ENCODE measurements around the gene HHIPL1.

DNA sequence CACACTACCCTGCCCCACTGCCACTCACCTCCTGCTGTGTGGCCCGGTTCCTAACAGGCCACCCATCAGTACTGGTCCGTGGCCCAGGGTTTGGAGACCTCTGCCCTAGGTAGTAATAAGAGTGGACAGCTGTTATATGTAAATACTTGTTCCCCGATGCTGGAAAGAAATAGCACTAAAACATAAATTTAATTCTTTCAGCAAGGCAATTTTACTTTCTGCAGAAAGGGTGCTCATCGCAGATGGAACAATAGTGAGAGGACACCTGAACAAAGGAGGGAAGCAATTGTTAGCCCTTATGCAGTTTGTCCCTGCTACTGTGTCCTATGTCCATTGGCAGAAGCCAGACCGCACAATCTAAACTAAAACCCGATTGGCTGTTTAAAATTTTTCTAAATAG is 33.3 kb downstream of the HHIPL1 start:
- no peak for TF ChIP-seq EP300 (IDR thresholded peaks at IDR 0.05)
- no peak for TF ChIP-seq CTCF (IDR thresholded peaks at IDR 0.05)

Measured in suprapubic skin (tissue), 3 donors.